Astrocyte of the hippocampus (primary cell): ENCODE measurements around the gene DOCK8.
"Not testable (repeated sequence)": the region's sequence is repeated elsewhere in the genome, so short reads cannot be mapped to it uniquely, and the experiment has no call there.

Experiments used
- DNase-seq: peaks from one replicate; pipeline ENCODE4 v3.0.0; 2011; ENCODE audit warnings: low read depth, low spot score

The DOCK8 gene

DNA sequence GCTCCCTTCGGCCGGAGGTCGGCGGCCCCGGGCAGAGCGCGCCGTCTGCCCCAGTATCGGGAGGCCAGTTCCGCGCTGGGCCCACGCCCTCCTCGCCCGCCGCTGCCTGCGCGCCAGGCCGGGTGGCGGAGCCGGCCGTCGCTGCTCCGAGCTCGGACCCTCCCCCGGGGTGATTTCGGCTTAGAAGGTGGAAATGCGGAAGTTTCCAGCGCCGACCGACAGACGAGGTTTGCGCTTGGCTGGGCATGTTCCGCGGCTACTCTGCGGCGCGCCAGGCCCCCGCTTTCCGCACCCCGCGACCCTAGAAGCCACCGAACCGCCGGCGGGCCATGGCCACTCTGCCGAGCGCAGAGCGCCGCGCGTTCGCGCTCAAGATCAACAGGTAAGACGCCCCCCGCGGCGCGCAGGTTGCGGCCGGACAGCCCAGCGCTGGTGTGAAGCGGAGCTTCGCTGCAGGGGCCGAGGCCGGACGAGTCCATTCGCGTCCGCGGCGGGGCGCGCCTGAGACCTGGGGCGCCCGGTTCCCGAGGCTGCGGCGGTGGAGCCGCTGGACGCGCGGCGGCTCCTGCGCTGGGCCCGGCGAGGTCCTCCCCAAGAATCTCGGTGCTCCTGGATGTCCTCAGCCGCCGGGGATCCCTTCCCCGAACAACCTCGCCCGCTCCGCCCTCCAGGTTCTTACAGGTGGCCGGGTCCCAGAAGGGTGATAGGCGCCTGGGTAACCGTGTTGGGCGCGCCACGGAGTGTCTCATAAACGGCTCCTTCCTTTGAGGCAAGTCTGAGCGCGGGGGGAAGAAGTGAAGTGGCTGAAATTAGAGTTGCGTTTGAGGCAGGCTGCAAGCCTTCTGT lies at the start of gene DOCK8:
Gene DOCK8 (plus strand): TSS at position 218 of the 846 bp plus-strand sequence. CDS start 112 bp downstream, at position 330.
- peak; percentile 52 for DNase-seq

DNA sequence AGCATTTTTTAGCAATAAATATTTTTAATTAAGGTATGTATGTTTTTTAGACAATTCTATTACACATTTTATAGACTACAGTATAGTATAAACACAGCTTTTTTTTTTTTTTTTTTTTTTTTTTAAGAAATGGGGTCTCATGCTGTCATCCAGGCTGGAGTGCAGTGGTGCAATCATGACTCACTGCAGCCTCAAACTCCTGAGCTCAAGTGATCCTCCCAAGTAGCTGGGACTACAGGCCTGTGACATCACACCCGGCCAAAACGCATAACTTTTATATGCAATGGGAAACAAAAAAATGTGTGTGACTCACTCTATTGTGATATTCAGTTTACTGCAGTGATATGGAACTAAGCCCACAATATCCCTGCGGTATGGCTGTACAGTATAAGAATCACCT lies 44.9 kb upstream of the DOCK8 start:
- DNase-seq: not testable (repeated sequence)

- not testable (repeated sequence) for DNase-seq
These were observed 36.4 kb upstream of the DOCK8 start for GRCh38 chr9:178140-178825.

DNA sequence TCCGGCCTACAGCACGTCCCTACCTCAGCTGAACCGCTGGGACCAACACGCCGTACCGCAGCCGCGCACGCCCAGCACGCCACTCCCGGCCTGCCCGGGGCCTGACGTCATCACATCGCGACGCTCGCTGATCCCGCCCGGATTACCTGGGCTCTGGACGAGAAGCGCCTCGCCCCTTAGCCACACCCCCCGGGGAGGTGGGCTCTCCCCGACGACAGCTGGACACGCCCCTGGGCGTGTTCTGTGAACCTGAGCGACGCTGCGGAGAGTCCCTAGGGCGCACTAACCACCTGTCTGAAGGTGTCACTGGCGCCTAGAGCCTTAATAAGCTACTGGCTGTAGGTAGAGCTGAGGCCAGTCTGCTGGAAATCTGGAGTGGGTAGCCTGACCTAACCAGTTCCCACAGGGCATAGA lies 35.7 kb upstream of the DOCK8 start, which contains the start of gene ZNG1A:
Gene ZNG1A (minus strand): TSS at position 87 of the 414 bp plus-strand sequence. CDS start 87 bp downstream, outside the sequence.
- DNase-seq: peak; percentile 71

DNA sequence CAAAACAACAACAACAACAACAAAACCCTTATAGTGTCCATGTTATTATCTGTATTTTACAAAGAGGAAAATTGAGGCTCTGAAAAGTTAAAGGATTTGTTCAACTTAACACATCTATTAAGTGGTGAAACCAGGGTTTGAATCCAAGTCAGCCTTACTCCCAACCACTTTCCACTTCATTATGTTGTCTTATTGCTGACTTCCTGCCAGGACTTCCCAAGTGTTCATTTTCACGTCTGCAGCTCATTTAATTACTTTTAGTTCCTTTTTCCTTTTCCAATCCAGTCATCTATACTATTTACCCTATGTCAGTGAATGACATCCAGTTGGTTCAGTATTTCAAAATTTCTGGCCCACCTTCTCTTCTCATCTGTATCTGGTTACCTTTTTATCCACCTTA lies 15.1 kb upstream of the DOCK8 start:
- not testable (repeated sequence) for DNase-seq

DNA sequence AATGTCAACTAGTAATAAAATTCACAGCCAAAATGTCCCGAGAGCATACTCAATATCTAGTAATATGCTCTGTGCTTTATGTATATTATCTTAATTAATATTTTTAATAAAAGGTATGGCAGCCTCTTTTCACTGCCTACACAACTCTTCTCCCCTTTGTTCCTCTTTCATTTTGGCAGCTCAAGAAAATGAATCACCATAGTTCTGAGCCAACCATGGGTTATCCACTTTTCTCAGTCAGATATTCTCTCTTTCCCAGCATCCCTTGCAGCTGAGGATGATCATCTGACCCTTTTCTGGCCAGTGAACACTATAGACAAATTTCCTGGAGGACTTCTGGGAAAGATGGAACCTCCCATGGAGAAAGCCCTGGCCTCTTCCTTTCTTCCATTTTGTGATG lies 8.2 kb upstream of the DOCK8 start:
- DNase-seq: no peak

- DNase-seq: no peak
These were observed 5.4 kb upstream of the DOCK8 start for GRCh38 chr9:209143-209758.

DNA sequence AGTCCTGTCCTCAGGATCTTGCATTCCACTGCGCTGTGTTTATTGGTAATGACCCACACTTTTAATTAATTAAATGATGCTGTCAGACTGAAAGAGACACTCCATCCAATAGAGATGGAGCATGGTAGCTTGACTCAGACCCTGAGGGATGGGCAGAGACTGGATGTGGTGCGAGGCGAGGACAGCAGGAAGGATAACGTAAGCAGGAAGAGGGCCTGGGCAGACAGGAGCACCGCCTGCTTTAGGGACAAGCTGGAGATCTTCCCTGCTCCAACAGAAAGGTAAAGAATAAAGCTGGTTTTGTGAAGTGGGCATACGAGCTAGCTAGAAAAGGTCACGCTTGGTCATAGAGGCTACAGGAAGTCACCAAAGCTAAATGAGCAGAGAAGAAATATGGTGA lies 3.6 kb upstream of the DOCK8 start:
- DNase-seq: no peak

GRCh38 chr9:211557-211956 lies 3.1 kb upstream of the DOCK8 start:
- no peak for DNase-seq

GRCh38 chr9:212297-212696 lies 2.4 kb upstream of the DOCK8 start:
- no peak for DNase-seq

DNA sequence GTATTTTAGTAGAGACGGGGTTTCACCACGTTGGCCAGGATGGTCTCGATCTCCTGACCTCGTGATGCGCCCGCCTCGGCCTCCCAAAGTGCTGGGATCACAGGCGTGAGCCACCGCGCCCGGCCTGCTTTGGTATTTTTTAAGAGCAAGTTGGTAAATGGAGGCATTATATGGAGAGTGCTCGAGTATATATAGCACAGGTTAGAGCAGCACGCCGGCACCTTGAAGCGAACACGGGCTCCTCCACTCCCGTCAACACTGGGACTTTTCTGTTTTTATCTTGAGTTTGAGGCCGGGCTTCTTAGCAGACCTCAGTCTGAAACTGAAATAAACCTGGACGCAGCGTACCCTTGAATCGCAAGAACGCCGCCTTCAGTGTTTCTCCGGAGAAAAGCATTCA lies 764 bp upstream of the DOCK8 start:
- DNase-seq: not testable (repeated sequence)

DNA sequence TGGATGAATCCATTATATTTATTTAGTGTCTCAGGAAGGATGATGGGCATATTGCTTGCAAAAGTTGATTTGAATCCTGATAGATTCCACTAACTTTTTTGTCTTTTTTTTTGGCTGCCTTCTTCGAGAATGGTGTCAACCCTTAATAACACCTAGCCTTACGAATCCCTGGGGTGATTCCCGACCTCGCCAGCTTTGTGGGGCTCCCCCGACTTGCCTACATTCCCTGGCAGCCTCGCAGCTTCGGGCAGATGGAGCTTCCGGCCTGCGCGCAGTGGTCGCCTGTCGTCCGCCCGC lies 366 bp upstream of the DOCK8 start:
- no peak for DNase-seq

DNA sequence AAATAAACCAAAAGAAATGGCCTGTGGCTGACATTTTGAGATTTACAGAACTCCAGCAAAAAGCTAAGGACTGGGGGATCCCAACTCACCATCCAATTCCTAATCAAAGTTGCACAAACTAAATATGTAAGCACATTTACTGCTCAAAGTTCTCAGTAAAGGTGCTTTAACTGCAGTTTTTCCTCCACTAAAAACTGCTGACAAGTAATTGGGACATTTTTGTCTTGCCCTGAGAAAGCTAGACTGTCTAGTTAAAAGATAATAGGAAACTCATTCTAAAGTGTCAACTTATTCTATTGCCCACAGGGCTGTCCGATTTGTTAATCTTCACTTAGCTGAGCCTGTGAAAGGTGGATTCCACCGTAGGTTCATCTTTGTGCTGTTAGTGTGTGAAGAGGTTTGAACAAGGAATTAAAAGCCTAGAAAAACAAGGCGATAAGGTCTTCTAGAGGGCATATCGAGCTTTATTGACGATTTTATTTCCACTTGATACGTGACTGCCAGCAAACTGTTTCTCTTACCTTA lies 1.0 kb downstream of the DOCK8 start:
- no peak for DNase-seq

DNA sequence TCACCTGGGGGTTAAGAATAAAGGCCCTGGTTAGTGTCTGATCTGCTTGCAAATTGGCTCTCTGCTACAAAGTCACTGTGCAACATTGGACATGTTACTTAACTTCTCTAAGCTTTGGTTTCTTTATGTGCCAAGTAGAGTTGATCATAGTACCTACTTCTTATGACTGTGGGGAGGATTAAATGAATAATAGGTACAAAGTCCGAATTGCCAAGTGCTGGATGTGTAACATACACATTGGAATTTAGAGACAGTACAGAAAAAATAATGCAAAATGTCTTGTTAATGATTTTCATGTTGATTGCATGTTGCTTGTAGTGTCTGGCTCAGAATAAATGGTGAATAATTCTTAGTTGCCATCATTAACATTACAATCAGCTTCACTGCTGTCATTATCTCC lies 2.2 kb downstream of the DOCK8 start:
- DNase-seq: no peak

DNA sequence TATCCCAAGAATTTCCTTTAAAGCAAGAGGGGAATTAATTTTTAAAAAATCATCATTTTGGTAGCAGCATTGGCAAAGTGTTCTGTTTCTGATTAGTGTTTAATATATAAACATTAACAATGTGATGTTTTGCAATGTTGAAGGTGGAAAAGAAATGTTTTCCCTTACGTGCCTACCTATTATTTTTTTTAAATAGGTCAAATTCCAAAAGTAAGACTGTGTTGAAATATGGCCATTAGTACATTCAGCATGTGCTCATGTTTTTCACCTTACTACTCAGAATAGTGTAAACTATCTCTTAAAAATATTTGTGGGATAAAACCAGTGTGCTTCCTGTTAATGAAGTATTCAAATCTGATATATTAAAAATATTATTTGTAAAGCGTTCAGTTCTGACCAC lies 3.3 kb downstream of the DOCK8 start:
- DNase-seq: no peak

GRCh38 chr9:219036-219435 lies 4.4 kb downstream of the DOCK8 start:
- DNase-seq: not testable (repeated sequence)

DNA sequence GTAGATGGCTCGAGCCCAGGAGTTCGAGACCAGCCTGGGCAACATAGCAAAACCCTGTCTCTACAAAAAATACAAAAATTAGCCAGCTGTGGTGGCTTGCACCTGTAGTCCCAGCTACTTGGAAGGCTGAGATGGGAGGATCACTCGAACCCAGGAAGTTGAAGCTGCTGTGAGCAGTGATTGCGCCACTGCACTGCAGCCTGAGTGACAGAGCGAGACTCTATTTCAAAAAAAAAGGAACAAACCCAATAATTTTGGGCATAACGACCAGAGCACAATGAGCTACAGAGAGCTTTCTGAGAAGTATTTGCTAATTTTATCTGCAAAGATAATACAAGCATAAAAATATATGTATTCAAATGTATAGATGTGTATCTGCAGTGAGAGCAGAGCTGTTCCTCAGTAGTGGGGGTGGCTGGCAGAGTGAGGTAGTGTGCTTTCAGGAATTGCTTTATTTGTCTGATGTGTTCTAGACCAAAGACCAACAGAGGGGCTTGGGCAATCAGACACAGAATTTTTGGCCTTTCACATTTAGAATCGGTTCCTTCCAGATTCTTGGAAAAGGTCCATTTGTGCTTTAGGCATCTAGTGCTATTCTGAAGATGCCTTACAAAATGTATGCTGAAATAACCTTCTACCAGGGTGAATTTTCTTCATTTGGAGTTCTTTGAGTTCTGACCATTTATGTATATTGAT lies 5.2 kb downstream of the DOCK8 start:
- DNase-seq: no peak

GRCh38 chr9:221989-222776 lies 7.5 kb downstream of the DOCK8 start:
- no peak for DNase-seq

GRCh38 chr9:223152-223551 lies 8.5 kb downstream of the DOCK8 start:
- no peak for DNase-seq

DNA sequence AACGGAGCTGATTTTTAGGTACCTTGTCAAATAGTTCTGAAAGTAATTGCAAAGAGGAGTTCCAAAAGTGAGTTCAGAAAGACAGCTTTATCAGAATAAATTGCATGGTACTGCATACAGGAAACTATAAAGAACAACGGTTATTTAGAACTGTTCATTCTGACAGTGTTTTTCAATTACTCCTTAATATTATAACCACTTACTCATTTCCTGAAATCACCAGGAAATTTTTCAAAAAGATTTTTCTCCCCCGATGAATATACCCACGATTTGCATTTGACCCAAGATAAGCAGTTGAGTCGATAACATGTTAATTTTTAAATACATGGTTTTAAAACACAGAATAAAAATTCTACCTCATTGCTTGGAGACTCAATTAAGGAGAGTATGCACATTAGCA lies 9.4 kb downstream of the DOCK8 start:
- no peak for DNase-seq
